ENCODE results near the gene GPR141.

Gene GPR141, protein sequence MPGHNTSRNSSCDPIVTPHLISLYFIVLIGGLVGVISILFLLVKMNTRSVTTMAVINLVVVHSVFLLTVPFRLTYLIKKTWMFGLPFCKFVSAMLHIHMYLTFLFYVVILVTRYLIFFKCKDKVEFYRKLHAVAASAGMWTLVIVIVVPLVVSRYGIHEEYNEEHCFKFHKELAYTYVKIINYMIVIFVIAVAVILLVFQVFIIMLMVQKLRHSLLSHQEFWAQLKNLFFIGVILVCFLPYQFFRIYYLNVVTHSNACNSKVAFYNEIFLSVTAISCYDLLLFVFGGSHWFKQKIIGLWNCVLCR
- total RNA-seq: 0.10 to 6.1 reads per million in 2 donors

DNA sequence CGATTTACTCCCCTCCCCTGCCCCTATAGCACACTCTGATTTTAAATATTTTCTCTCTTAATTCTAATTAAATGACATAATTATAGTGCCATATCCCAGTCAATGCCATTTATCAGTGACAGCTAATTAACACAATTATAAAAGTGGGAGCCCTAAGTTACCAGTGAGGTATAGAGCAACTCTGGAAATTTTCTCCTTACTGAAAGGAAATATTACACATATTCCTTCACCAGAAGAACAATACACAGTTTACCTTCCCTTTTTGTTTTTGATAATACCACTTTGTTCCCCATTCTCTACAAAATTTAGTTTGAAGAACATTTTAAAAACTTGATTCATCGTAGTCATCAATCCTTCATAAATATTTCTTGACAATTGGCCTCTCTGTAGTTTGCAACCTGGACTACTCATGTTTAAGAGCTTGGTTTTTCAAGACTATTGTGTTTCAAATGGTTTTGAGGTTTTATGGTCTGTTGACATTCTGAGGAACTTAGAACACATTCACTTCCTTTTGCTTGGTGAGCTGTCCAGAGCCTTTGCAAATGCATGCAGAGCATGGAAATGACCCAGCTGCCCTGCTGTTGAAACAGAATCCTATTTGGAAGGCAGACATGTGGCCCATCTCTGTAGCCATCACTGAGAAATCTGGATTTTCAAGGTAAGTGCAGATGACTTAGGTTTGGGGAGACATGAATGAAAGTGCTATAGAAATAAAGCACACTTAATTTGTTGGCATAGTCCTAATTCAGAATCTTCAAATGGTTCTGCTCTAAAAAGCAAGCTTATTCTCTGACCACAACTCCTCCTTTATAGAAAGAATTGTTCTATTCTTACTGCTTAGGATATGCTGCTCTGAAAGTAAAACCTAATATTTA is at the start of gene GPR141:
TSS of gene GPR141 (plus strand) at position 521 of the 875 bp plus-strand sequence. CDS start 56,628 bp downstream, outside the sequence.
- DNase-seq: no peak

DNA sequence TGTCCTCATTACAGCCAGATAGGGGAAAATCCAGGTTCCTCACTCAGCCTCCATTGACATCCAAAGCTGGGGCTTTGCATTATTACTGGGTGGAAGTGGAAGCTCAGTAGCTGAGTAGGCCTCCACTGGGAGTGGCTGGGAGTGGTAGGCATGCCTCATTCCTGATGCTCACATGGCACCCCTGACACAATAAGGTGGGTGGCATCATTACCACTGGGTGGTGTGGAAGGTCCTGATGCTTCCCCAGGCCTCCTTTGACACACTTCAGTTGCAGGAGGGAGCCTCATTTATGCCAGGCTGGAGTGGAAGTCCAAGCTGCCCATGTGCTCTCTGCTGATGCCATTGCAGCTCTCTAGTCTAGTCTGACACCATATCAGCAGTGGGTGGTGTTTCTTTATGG is 48.2 kb upstream of the GPR141 start:
- no peak for DNase-seq

DNA sequence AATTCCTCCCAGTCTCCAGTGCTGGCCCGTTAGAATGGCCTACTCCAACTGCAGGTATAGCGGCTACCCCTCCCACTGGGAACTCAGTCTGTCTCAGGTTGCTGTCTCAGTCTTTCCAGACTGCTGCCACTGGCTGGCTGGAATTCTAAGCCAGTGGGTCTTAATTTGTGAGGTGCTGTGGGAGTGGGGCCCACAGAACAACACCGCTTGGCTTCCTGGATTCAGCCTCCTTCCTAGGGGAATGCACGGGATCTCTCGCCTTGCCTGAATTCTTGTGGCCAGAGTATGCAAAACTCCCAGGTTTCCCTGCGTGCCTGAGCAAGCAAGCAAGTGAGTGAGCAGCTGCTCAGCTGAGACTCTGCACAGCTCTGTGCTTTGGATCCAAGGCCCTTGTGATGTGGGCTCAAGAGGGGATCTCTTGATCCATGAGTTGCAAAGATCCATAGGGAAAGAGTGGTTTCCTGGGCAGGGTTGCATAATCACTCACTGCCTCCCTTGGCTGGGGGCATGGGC is 41.5 kb upstream of the GPR141 start:
- no peak for DNase-seq

DNA sequence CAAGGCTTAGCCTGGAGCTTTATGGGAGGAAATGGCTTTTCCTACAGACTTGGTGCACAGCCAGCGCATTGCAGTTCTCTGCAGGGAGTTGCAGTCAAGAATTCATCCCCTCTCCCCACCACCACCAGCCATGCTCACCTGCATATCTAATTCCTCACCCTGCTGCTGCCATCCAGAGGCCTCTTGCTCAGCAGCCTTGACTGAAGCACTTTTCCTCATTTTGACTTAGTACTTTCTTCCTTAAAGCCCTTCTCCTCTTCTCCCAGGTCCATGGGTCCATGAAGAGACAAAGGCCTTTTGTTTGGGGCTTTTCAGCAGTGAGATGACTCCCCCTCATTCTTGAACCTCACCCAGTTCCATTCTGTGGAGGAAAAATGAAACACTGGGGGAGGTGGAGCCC is 39.7 kb upstream of the GPR141 start:
- no peak for DNase-seq

DNA sequence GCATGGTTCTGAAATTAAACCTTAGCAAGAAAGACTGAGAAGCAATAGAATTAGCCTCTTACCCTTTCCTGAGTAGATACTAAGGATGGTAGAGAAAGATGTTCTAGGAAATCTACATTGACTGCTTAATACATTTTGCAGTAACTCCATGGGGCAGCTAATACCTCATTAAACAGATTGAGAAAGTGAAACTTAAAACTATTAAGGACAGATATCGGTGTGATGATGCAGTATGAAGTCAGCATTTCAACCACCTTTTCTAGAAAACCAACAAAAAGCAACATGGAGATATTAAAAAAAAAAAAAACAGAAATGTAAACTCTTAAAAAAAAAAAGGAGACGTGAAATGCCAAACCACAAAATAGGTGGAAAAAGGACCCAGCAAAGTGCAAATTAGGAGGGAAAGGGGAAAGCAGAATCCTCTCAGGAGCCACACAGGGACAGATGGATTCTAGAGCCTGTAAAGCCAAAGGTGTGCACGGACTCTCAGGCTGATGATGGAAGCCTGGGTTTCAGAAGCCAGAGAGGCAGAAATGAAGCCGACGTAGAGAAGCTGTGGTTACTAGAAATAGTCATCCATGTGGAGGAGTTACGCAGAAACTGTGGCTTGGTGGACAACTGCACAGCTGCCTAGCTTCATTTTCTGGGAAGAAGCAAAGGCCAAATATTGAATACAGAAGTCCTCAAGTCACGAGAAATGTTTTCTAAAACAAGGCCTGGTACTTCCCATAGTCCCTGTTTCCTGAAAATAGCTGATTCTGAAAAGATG is 38.1 kb upstream of the GPR141 start:
- no peak for DNase-seq

DNA sequence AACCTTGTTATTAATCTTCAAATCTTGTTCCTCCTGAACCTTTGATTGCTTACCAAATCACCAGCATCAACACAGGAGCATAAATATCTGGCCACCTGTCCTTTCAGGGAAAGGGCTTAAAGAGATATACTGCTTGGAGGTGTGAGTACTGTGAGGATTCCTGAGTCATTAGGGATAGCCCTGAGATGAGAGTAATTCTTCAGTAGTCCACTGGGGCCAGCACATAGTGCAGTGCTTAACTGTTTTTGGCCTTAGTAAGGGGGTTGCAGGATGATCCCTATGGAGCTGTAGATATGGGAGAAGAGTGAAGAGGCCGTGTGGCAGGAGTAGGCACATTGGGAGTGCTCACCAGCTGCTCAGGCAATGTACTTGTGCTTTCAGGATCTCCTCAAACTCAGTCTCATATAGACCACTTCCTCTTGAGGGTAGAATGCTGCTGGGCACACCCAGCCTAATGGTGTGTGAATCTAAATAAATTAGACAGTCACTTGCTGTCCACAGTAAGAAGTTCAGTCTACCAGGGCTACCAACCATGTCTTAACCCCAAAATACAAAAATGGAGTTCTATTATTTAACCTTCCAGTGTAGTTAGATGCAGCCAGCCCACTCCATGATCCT is 26.5 kb upstream of the GPR141 start:
- DNase-seq: no peak

DNA sequence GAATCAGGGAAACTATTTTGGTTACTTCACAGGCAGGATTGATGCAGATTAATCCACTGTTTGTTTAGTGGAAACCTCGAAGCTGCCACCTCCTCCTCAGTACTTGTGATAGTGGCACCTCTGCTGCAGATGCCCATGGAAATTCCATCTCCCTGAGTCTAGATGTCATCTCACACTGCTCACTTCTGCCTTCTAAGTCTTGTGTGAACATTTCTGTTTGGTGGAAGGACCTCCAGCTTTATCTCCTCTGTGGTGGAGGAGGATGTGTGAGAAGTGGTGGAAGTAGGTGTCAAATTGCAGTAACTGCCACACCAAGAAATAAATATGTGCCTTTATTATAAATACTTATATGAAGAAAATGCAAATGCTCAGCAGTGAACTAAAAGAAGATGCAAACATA is 25.8 kb upstream of the GPR141 start:
- no peak for DNase-seq

DNA sequence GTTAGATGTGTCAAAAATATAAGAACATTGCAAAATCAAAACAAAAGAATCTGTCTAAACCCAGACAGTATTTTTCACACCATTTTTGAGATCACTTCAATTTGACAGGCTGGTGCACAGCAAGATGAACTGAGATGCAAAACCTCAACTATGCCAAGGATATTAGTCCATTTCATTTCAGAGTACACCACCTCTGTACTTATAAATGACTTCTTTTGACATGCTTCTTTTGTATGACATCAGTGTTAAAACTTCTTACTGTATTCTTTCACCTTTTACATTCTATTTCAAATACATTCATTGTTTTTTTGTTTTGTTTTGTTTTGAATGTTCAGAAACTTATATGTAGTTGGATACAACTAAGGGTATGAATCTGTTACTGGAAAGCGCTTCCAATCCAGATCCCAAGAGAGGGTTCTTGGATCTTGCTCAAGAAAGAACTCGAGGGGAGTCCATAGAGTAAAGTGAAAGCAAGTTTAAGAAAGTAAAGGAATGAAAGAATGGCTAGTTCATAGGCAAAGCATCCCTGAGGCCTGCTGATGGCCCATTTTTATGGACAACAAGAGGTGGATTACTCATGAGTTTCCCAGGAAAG is 23.5 kb upstream of the GPR141 start:
- no peak for DNase-seq

DNA sequence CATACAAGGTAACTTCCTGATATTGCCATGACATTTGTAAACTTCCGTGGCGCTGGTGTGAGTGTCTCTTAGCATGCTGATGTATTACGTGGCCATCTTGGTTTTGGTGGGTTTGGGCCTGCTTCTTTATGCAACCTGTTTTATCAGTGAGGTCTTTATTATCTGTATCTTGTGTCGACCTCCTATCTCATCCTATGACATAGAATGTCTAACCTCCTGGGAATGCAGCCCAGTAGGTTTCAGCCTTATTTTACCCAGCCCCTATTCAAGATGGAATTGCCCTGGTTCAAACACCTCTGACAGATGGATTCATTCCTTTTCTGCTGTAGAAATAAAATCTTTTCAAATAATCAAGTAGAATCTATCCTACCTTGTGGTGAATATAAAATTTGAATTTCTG is 23.0 kb upstream of the GPR141 start:
- no peak for DNase-seq

DNA sequence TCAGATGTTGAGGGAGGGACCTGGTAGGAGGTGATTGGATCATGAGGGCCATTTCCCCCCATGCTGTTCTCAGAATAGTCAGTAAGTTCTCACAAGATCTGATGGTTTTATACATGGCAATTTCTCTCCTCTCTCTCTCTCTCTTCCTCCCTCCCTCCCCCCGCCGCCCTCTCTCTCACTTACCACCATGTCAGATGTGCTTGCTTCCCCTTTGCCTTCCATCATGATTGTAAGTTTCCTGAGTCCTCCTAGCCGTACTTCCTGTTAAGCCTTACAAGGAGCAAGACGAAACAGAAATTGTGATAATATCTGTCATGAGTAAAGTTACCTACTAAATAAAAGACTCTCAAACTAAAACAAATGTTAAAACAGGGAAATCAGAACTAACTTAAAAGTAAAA is 19.9 kb upstream of the GPR141 start:
- DNase-seq: no peak

DNA sequence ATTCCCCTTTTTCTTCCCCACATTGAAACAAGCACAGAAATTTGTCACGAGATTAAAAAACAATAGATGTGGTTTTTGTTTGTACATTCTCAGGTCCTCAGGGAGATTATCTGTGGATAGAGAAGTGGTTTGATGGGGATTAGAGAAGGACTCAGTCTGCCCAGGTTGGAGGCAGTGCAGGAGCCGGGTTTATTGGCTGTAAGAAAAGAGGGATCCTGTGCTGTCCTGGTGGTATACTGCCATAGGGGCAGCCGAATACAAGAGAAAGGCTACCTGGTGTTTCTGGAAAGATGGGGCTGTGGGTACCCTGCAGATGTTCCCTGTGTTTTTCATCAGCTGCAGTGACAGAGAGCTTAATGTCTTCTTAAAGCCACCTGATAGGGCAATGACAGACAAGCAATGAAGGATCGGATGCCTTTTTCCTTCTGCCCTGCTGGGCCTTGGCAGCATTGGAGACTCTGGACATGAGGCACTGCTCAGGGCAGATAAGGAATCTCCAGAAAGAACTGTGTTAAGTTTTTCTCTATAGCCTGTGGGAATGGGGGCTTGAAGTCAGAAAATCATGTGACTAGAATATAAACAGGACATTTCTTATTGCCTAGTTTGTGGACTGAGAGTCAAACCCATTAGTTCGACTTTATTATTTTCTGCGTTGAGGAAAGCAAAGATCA is 18.1 kb upstream of the GPR141 start:
- no peak for DNase-seq

DNA sequence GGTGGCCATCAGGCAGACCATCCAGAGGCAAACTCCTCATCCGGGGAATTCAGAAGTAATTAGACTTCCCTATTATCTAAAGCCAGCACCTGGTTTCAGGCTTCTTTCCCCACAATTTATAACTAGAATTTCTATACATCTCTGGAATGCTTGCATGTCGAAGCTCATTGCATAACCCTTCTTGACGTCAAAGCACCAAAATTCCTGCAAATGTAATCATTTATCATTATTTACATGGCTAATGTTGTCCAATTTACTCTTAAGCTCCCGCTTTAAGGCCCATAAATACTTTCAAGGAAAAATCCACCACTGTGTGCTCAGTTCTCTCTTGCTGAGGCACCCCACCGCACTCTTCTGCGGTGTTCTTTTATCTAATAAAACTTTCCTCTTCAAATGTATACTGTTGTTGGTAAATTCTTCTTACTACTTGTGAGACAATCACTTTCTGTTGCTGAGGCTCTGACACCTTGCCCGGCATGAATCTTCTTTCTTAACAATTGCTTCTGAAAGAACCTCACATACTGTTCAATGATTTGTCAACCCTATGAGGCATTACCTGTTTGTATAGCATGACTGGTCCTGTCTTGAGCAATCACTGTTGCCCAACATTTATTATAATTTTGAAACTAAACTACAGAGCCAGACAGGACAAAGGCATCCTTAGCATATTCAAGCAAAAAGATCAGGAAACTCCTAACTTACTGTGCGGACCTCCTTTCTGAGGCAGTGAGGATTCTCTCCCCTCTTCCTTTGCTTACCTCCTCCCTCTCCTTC is 17.4 kb upstream of the GPR141 start:
- DNase-seq: no peak

DNA sequence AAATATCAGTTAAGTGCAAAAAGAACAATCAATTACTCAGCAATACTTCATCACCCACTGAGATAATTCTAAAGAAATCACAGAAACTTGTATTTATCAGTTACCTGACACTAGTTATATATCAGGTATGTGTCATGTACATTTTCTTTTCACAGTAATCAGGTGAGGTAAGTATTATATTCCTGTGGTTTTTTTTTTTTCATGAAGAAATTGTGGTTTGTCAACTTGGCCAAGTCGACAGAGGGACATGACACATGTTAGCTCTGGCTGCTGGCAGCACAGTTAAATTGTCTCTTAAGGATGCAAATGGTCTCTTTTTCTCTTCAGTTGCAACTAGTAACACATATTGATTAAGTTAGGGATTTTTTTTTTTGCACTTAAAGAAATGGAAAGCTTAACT is 13.7 kb upstream of the GPR141 start:
- DNase-seq: no peak

DNA sequence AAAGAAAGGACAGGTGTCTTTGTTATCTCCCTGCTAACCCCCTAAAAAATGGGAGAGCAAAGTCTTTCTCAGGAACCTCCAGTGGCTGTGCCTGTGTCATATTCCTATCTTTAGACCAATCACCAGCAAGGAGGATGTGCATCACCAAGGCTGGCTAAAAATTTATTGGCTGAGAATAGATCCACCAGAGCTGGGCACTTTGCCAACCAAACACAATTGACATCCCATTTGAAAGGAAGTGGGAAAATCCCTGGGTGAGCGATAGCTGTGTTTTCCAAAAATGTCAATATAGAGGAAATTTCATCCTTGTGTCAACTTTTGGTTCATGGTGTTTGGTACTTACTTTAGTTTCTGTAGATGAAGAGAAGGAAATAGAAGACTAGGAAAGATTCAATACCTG is 13.1 kb upstream of the GPR141 start:
- no peak for DNase-seq

DNA sequence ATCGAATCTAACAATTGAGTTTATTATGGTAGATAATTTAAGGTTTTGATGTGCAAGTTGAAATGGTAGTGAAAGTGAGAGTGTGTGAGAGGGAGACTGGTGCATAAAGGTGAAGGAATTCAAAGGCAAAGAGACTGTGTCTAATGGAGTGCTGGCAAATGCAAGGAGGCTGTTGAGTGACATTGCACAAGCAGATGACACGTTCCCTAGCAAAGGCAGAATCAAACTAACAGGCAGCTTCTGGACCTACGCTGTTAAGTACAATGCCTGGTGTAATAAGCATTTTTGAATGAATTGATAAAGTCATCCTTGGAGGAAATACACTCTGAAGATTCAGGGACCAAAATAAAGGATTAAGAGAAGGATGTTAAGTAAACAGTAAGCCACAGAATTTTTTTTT is 11.7 kb upstream of the GPR141 start:
- no peak for DNase-seq

DNA sequence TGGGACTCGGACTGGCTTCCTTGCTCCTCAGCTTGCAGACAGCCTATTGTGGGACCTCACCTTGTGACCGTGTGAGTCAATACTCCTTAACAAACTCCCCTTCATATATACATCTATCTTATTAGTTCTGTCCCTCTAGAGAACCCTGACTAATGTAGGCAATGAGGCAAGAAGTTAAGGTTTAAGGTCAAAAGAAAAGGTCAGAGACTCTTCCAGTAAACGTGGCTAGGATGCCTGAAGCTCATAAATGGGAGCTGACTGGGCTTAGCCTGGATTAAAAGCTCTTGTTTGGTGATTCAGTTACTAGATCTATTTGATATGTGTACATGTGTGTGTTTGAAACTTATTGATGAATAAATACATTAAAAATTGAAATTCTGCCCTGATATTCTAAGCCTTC is 10.6 kb upstream of the GPR141 start:
- DNase-seq: no peak

DNA sequence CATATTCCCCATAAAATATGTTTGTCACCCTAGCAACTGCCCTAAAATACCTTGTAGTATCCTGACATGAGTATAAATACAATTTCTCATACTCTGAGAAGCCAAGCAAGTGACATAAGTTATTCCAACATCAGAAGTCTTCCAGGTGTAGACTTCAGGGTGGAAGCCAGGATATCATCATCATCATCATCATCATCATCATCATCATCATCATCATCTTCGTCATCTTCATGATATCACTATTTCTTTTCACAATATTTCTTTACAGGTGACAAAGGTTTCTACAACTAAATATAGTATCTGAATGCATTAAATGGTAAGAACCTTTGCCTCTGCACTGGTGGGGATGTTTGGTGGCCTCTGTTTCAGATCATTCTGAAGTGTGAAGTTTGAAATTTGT is 10.0 kb upstream of the GPR141 start:
- DNase-seq: no peak

DNA sequence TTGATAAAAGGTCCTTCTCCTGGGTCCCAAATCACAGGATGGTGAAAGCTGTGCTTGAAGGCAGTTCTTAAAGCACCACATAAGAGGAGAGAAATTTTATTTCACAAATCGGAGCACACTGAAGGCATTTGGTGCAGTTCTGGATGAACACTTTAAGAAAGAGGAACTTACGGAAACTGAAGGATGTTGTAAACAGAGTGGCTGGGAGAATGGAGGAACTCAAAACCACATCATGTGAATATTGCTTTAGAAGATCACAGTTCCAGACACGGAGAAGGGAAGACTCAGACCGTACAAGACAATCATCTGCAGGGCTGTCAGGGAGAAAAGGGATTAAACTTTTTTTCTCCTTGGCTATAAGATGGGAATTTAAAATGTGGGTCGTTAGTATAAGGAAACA is 9.0 kb upstream of the GPR141 start:
- DNase-seq: no peak

DNA sequence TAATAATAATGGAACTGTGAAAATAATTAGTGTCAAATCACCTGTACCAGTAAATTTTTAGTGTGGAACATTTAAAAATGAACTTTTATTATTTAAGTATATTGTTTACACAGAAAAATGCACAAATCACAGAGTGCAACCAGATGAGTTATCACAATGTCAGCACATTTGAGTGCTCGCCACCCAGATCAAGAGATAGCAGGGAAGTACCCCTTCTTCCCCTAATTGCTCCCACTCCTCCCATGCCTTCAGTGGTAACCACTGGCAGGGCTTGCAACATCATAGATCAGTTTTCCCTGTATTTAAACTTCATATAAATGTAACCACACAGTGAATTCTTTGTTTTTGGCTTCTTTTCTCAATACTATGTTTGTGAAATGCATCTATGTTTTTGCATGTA is 7.8 kb upstream of the GPR141 start:
- no peak for DNase-seq

DNA sequence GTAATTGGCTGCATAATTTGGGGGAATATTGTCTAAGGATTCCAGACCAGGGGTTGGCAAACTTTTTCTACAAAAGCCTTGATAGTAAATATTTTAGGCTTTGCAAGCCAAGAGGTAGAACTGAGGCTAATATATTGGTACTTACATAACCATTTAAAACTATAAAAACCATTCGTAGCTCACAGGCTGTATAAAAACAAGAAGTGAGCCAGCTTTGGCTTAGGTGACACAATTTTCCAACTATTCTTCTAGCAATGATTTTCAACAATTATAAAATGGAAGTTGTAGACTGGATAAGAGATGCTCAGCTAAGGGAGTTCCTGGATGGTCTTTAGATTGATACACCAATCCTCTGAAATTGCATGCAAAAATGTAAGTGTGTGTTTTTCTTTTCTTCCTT is 1.4 kb downstream of the GPR141 start:
- no peak for DNase-seq
